ENCODE data around the gene SLC19A1.

SLC19A1 gene

DNA sequence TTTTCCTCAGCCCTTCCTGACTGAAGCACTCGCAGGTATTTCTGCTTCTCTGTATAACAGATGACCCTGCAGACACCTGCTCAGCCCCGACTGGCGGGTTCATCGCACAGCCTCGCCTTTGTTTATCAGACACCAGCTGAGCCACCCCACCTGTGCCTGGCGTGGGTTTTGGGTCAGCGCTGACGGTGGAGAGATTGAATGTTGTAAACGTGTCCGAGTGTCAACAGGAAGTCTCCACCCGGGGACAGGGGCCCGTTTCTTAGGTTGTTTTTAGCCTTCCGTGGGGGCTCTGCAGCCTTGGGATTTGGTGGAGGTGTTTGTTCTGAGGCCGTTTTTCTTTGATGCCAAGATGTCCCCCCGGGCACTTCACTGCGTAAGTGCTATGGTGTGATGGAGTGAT lies 77.1 kb downstream of the SLC19A1 start:
- Histone ChIP-seq H3K36me3 (ENCODE audit: control insufficient read depth, insufficient read depth, low read length) (no peaks in the 10 kb centered on the region), H3K27ac (ENCODE audit: insufficient read depth, low read length, poor library complexity, severe bottlenecking) (no peak overlapping the region), H3K27me3 (replicated peaks; ENCODE audit: control insufficient read depth, insufficient read depth, low read length, poor library complexity, severe bottlenecking) (no peaks in the 10 kb centered on the region), H3K9me3 (ENCODE audit: control insufficient read depth, low read length) (no peaks in the 10 kb centered on the region), H3K4me1 (ENCODE audit: control insufficient read depth, insufficient read depth, low read length, poor library complexity, severe bottlenecking) (no peaks in the 10 kb centered on the region), H3K4me3 (ENCODE audit: insufficient read depth, low read depth, low read length, poor library complexity, severe bottlenecking) (no peak overlapping the region)
- DNase-seq = no peak

DNA sequence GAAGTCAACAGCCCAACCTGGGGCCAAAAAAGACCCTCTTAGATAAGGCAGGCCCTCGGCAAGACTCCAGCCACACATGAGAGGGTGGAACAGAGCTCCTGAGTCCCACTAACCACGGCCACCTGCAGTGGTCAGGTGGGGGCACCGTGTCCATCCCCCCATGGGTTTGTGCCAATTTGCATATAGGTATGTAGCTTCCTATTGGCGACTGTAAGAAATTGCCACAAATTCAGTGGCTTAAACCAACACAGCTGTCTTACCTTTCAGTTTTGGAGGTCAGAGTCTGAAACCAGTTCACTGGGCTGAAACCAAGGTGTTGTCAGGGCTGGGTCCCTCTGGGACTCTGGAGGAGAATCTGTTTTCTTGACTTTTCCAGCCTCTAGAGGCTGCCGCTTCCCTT lies 77.9 kb downstream of the SLC19A1 start:
- H3K9me3 ChIP-seq (ENCODE audit: control insufficient read depth, low read length) = no peaks in the 10 kb centered on the region
- H3K4me3 ChIP-seq (ENCODE audit: insufficient read depth, low read depth, low read length, poor library complexity, severe bottlenecking) = no peak overlapping the region
- no peaks in the 10 kb centered on the region for H3K36me3 ChIP-seq (ENCODE audit: control insufficient read depth, insufficient read depth, low read length)
- DNase-seq = no peak
- no peaks in the 10 kb centered on the region for H3K27me3 ChIP-seq (replicated peaks; ENCODE audit: control insufficient read depth, insufficient read depth, low read length, poor library complexity, severe bottlenecking)
- H3K27ac ChIP-seq (ENCODE audit: insufficient read depth, low read length, poor library complexity, severe bottlenecking) = no peak overlapping the region
- no peaks in the 10 kb centered on the region for H3K4me1 ChIP-seq (ENCODE audit: control insufficient read depth, insufficient read depth, low read length, poor library complexity, severe bottlenecking)

GRCh38 chr21:45463871-45464270 lies 78.4 kb downstream of the SLC19A1 start:
- Histone ChIP-seq H3K4me3 (ENCODE audit: insufficient read depth, low read depth, low read length, poor library complexity, severe bottlenecking) (no peak overlapping the region), H3K36me3 (ENCODE audit: control insufficient read depth, insufficient read depth, low read length) (no peaks in the 10 kb centered on the region), H3K27me3 (replicated peaks; ENCODE audit: control insufficient read depth, insufficient read depth, low read length, poor library complexity, severe bottlenecking) (no peaks in the 10 kb centered on the region), H3K27ac (ENCODE audit: insufficient read depth, low read length, poor library complexity, severe bottlenecking) (no peak overlapping the region), H3K9me3 (ENCODE audit: control insufficient read depth, low read length) (no peaks in the 10 kb centered on the region), H3K4me1 (ENCODE audit: control insufficient read depth, insufficient read depth, low read length, poor library complexity, severe bottlenecking) (no peaks in the 10 kb centered on the region)
- no peak for DNase-seq

GRCh38 chr21:45461806-45462341 lies 80.4 kb downstream of the SLC19A1 start:
- DNase-seq = no peak
- H3K36me3 ChIP-seq (ENCODE audit: control insufficient read depth, insufficient read depth, low read length) = no peaks in the 10 kb centered on the region
- H3K4me1 ChIP-seq (ENCODE audit: control insufficient read depth, insufficient read depth, low read length, poor library complexity, severe bottlenecking) = no peaks in the 10 kb centered on the region
- no peak overlapping the region for H3K4me3 ChIP-seq (ENCODE audit: insufficient read depth, low read depth, low read length, poor library complexity, severe bottlenecking)
- H3K9me3 ChIP-seq (ENCODE audit: control insufficient read depth, low read length) = no peaks in the 10 kb centered on the region
- H3K27me3 ChIP-seq (replicated peaks; ENCODE audit: control insufficient read depth, insufficient read depth, low read length, poor library complexity, severe bottlenecking) = no peaks in the 10 kb centered on the region
- H3K27ac ChIP-seq (ENCODE audit: insufficient read depth, low read length, poor library complexity, severe bottlenecking) = no peak overlapping the region

GRCh38 chr21:45461369-45461750 lies 80.9 kb downstream of the SLC19A1 start:
- Histone ChIP-seq H3K4me1 (ENCODE audit: control insufficient read depth, insufficient read depth, low read length, poor library complexity, severe bottlenecking) (no peaks in the 10 kb centered on the region), H3K4me3 (ENCODE audit: insufficient read depth, low read depth, low read length, poor library complexity, severe bottlenecking) (no peak overlapping the region), H3K36me3 (ENCODE audit: control insufficient read depth, insufficient read depth, low read length) (no peaks in the 10 kb centered on the region), H3K27ac (ENCODE audit: insufficient read depth, low read length, poor library complexity, severe bottlenecking) (no peak overlapping the region), H3K9me3 (ENCODE audit: control insufficient read depth, low read length) (no peaks in the 10 kb centered on the region), H3K27me3 (replicated peaks; ENCODE audit: control insufficient read depth, insufficient read depth, low read length, poor library complexity, severe bottlenecking) (no peaks in the 10 kb centered on the region)
- DNase-seq = no peak

GRCh38 chr21:45460611-45461368 lies 81.5 kb downstream of the SLC19A1 start:
- DNase-seq = no peak
- Histone ChIP-seq H3K27ac (ENCODE audit: insufficient read depth, low read length, poor library complexity, severe bottlenecking) (no peak overlapping the region), H3K9me3 (ENCODE audit: control insufficient read depth, low read length) (no peaks in the 10 kb centered on the region), H3K36me3 (ENCODE audit: control insufficient read depth, insufficient read depth, low read length) (no peaks in the 10 kb centered on the region), H3K27me3 (replicated peaks; ENCODE audit: control insufficient read depth, insufficient read depth, low read length, poor library complexity, severe bottlenecking) (no peaks in the 10 kb centered on the region), H3K4me1 (ENCODE audit: control insufficient read depth, insufficient read depth, low read length, poor library complexity, severe bottlenecking) (no peaks in the 10 kb centered on the region), H3K4me3 (ENCODE audit: insufficient read depth, low read depth, low read length, poor library complexity, severe bottlenecking) (no peak overlapping the region)

DNA sequence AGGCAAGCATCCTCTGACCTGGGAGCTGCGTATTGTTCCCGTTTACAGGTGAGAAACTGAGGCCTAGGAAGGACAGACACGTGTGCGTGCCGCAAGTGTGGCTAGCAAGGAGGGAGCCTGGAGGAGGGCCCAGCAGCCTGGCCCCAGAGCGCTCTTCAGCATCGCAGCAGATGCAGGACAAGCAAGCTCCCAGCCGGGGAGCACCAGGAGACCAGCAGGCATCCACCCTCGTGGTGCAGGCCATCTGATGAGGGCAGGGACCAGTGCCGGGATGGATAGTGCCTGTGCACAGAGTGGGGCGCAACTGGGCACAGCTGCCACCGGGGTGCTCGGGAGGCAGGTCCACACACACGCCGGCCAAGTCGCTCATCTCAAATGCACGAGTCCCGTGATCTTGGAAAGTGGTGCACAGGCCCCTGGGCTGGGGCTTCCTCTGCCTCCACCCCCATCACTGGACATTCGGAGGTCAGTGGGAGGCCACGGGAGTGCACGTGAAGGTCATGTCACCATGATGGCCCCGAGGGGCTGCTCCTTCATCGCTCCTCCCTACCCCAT lies 82.2 kb downstream of the SLC19A1 start:
- no peak overlapping the region for H3K4me3 ChIP-seq (ENCODE audit: insufficient read depth, low read depth, low read length, poor library complexity, severe bottlenecking)
- DNase-seq = no peak
- no peaks in the 10 kb centered on the region for H3K9me3 ChIP-seq (ENCODE audit: control insufficient read depth, low read length)
- H3K27me3 ChIP-seq (replicated peaks; ENCODE audit: control insufficient read depth, insufficient read depth, low read length, poor library complexity, severe bottlenecking) = no peaks in the 10 kb centered on the region
- H3K36me3 ChIP-seq (ENCODE audit: control insufficient read depth, insufficient read depth, low read length) = no peaks in the 10 kb centered on the region
- no peak overlapping the region for H3K27ac ChIP-seq (ENCODE audit: insufficient read depth, low read length, poor library complexity, severe bottlenecking)
- H3K4me1 ChIP-seq (ENCODE audit: control insufficient read depth, insufficient read depth, low read length, poor library complexity, severe bottlenecking) = no peaks in the 10 kb centered on the region

- Histone ChIP-seq H3K9me3 (ENCODE audit: control insufficient read depth, low read length) (no peaks in the 10 kb centered on the region), H3K27ac (ENCODE audit: insufficient read depth, low read length, poor library complexity, severe bottlenecking) (no peak overlapping the region), H3K36me3 (ENCODE audit: control insufficient read depth, insufficient read depth, low read length) (no peaks in the 10 kb centered on the region), H3K4me1 (ENCODE audit: control insufficient read depth, insufficient read depth, low read length, poor library complexity, severe bottlenecking) (no peaks in the 10 kb centered on the region), H3K27me3 (replicated peaks; ENCODE audit: control insufficient read depth, insufficient read depth, low read length, poor library complexity, severe bottlenecking) (no peaks in the 10 kb centered on the region), H3K4me3 (ENCODE audit: insufficient read depth, low read depth, low read length, poor library complexity, severe bottlenecking) (no peak overlapping the region)
- no peak for DNase-seq
These were observed 82.8 kb downstream of the SLC19A1 start for GRCh38 chr21:45459171-45460010.

DNA sequence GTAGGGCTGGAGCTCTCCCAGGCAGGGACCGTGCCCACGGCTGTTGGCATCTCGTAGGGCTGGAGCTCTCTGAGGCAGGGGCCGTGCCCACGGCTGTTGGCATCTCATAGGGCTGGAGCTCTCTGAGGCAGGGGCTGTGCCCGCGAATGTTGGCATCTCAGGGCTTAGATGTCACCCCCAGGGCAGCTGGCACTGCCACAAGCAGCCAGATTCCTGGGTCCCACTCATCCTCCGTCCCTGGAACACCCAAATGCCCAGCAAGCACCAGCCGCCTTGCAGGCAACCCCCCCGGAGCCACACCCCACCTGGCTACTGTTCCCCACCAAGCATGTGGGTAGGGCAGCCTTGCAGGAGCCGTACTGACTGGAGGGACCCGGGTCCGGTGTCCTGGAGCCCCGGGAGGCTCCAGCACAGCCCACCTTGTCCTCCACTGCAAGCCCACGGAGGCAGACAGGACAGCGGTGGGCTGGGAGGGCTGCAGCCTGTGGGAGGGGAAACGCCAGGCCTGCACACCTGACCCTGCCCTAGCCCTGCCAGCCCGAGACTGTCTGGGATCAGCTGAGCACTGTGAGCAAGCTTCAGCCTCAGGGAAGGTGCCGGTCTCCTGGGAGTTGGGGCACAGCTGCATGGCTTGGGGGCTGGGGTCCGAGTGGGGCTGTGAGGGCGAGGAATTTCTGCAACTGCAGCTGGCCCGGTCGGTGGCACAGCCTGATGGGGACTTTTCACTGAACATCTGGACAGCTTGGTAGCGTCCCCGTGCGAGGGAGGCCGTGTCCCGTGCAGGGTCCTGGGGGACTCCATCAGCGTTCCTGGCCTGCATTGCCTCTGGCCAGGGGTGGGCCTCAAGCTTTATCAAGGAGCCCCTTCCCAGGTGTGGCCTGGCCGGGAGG lies 83.7 kb downstream of the SLC19A1 start:
- Histone ChIP-seq H3K36me3 (ENCODE audit: control insufficient read depth, insufficient read depth, low read length) (no peaks in the 10 kb centered on the region), H3K4me1 (ENCODE audit: control insufficient read depth, insufficient read depth, low read length, poor library complexity, severe bottlenecking) (no peaks in the 10 kb centered on the region), H3K4me3 (ENCODE audit: insufficient read depth, low read depth, low read length, poor library complexity, severe bottlenecking) (no peak overlapping the region), H3K9me3 (ENCODE audit: control insufficient read depth, low read length) (no peaks in the 10 kb centered on the region), H3K27me3 (replicated peaks; ENCODE audit: control insufficient read depth, insufficient read depth, low read length, poor library complexity, severe bottlenecking) (no peaks in the 10 kb centered on the region), H3K27ac (ENCODE audit: insufficient read depth, low read length, poor library complexity, severe bottlenecking) (no peak overlapping the region)
- DNase-seq = no peak

Data from effector memory CD4-positive, alpha-beta T cell (primary cell).